ENCODE measurements around the gene ATPAF2. TPM values are rescaled to one million over a fixed set of nuclear protein-coding genes. Genes with fewer than 3 reads are reported as not detected.
A peak's percentile ranks its signal among the peaks of the same experiment; 100 is the strongest.
"Not testable (repeated sequence)": the region's sequence is repeated elsewhere in the genome, so short reads cannot be mapped to it uniquely, and the experiment has no call there.

The ATPAF2 gene
- polyA plus RNA-seq, 3 donors, result 26.8 to 34.5 (median 28.1) TPM

- no peak for DNase-seq
Measured at GRCh38 chr17:18016426-18016825, 22.5 kb downstream of the ATPAF2 start.

GRCh38 chr17:18015593-18015992, 23.4 kb downstream of the ATPAF2 start:
- DNase-seq, result no peak

GRCh38 chr17:18014006-18014405, 25.0 kb downstream of the ATPAF2 start:
- DNase-seq, result no peak

- DNase-seq, result no peak
Measured at GRCh38 chr17:18011286-18011685, 27.7 kb downstream of the ATPAF2 start.

GRCh38 chr17:18009609-18010420, 29.2 kb downstream of the ATPAF2 start:
- no peak for DNase-seq

- no peak for DNase-seq
Measured at GRCh38 chr17:18008496-18009268, 30.3 kb downstream of the ATPAF2 start.

GRCh38 chr17:18006495-18007239, 32.3 kb downstream of the ATPAF2 start:
- no peak for DNase-seq

- no peak for DNase-seq
Measured at GRCh38 chr17:18005496-18005895, 33.5 kb downstream of the ATPAF2 start.

GRCh38 chr17:18004884-18005305, 34.1 kb downstream of the ATPAF2 start:
- DNase-seq, result peak; percentile 54

- DNase-seq, result no peak
Measured at GRCh38 chr17:18004345-18004744, 34.6 kb downstream of the ATPAF2 start.

GRCh38 chr17:18002171-18002570, 36.8 kb downstream of the ATPAF2 start:
- DNase-seq, result no peak

GRCh38 chr17:18000030-18000408, 38.9 kb downstream of the ATPAF2 start:
- no peak for DNase-seq

- no peak for DNase-seq
Measured at GRCh38 chr17:17999364-18000029, 39.5 kb downstream of the ATPAF2 start.

- no peak for DNase-seq
Measured at GRCh38 chr17:17998934-17999333, 40.0 kb downstream of the ATPAF2 start.

- DNase-seq, result not testable (repeated sequence)
Measured at GRCh38 chr17:17995887-17996286, 43.1 kb downstream of the ATPAF2 start.

GRCh38 chr17:17994271-17995069, 44.5 kb downstream of the ATPAF2 start:
- DNase-seq, result no peak

GRCh38 chr17:17993852-17994251, 45.1 kb downstream of the ATPAF2 start:
- DNase-seq, result no peak

GRCh38 chr17:17993366-17993765, 45.6 kb downstream of the ATPAF2 start:
- no peak for DNase-seq

GRCh38 chr17:17990282-17990681, 48.7 kb downstream of the ATPAF2 start:
- DNase-seq, result no peak

- DNase-seq, result no peak
Measured at GRCh38 chr17:17989618-17990017, 49.4 kb downstream of the ATPAF2 start.

- no peak for DNase-seq
Measured at GRCh38 chr17:17989081-17989480, 49.9 kb downstream of the ATPAF2 start.

All from renal pelvis (tissue), 4 donors.